Neural cell (in vitro differentiated cells): ENCODE results near the gene TNRC6A. TPM values are rescaled to one million over a fixed set of nuclear protein-coding genes. Genes with fewer than 3 reads are reported as not detected.
"Not testable (repeated sequence)": the region's sequence is repeated elsewhere in the genome, so short reads cannot be mapped to it uniquely, and the experiment has no call there.

Source experiments
- H2AFZ ChIP-seq: fragments of 200-600, 300-800 bp; sonication (generic), shearing (Covaris generic); 2 replicates; pipeline ENCODE4 v1.6.0; 2014; ENCODE audit warnings: low read depth, mild to moderate bottlenecking, antibody characterized with exemption, low read length, moderate library complexity
- H3F3A ChIP-seq: fragments of 200-600 bp; shearing (Covaris generic); 2 replicates; pipeline ENCODE4 v1.6.1; 2016; ENCODE audit warnings: mild to moderate bottlenecking, moderate library complexity, mixed read lengths, antibody characterized with exemption, low read length; ENCODE audit not compliant: insufficient read depth, poor library complexity, severe bottlenecking
- H3K27ac ChIP-seq: fragments of 200-600, 300-800 bp; sonication (generic), shearing (Covaris generic); 2 replicates; pipeline ENCODE4 v1.5.1; 2014; ENCODE audit warnings: mild to moderate bottlenecking, low read length, moderate library complexity
- H3K27me3 ChIP-seq: fragments of 300-800, 200-600 bp; sonication (generic), shearing (Covaris generic); 2 replicates; pipeline ENCODE4 v1.6.0; 2014; ENCODE audit warnings: mild to moderate bottlenecking, low read depth, low read length, moderate library complexity; ENCODE audit not compliant: insufficient read depth
- H3K36me3 ChIP-seq: fragments of 300-800, 200-600 bp; sonication (generic), shearing (Covaris generic); 2 replicates; pipeline ENCODE4 v1.5.1; 2014; ENCODE audit warnings: mild to moderate bottlenecking, antibody characterized with exemption, low read length, moderate library complexity; ENCODE audit not compliant: insufficient read depth
- H3K4me2 ChIP-seq: fragments of 300-800, 200-600 bp; sonication (generic), shearing (Covaris generic); 2 replicates; pipeline ENCODE4 v1.6.0; 2014; ENCODE audit warnings: mild to moderate bottlenecking, low read length
- H3K4me3 ChIP-seq: fragments of 300-800, 200-600 bp; sonication (generic), shearing (Covaris generic); 2 replicates; pipeline ENCODE4 v1.5.1; 2014; ENCODE audit warnings: mild to moderate bottlenecking, low read length, moderate library complexity
- H3K79me2 ChIP-seq: fragments of 200-600 bp; shearing (Covaris generic); replicated peaks from 2 replicates; pipeline ENCODE4 v1.6.0; 2014; ENCODE audit warnings: mild to moderate bottlenecking, low read length, moderate library complexity; ENCODE audit not compliant: insufficient read depth
- H3K9ac ChIP-seq: fragments of 300-800, 200-600 bp; sonication (generic), shearing (Covaris generic); 2 replicates; pipeline ENCODE4 v1.6.1; 2016; ENCODE audit warnings: mild to moderate bottlenecking, low read length, mixed read lengths
- H3K9me2 ChIP-seq: fragments of 200-600 bp; shearing (Covaris generic); 2 replicates; pipeline ENCODE4 v1.6.1; 2016; ENCODE audit warnings: mild to moderate bottlenecking, low read length, mixed read lengths; ENCODE audit not compliant: insufficient read depth
- H3K9me3 ChIP-seq: fragments of 200-600, 300-800 bp; sonication (generic), shearing (Covaris generic); 2 replicates; pipeline ENCODE4 v1.6.1; 2016; ENCODE audit warnings: mild to moderate bottlenecking, mixed run types, low read length, moderate library complexity, mixed read lengths
- H4K20me1 ChIP-seq: fragments of 200-600 bp; shearing (Covaris generic); 2 replicates; pipeline ENCODE4 v1.6.1; 2016; ENCODE audit warnings: mild to moderate bottlenecking, mixed run types; ENCODE audit not compliant: insufficient read depth
- EP300 ChIP-seq: fragments of 450-650 bp; conservative IDR thresholded peaks from 2 replicates; pipeline ENCODE4 v1.6.1; 2014; ENCODE audit warnings: antibody characterized with exemption, mild to moderate bottlenecking, moderate library complexity; ENCODE audit not compliant: poor library complexity, severe bottlenecking
- EZH2 ChIP-seq: fragments of 200-600, 300-800 bp; shearing (Covaris generic), sonication (generic); IDR thresholded peaks from 2 replicates; pipeline ENCODE4 v1.6.1; 2014; ENCODE audit warnings: antibody characterized with exemption, low read length, borderline replicate concordance, mild to moderate bottlenecking; ENCODE audit not compliant: insufficient read depth, poor library complexity, severe bottlenecking
- MXI1 ChIP-seq: fragments of 450-650 bp; conservative IDR thresholded peaks from 2 replicates; pipeline ENCODE4 v1.6.1; 2014; ENCODE audit warnings: antibody characterized with exemption, mild to moderate bottlenecking; ENCODE audit not compliant: poor library complexity, severe bottlenecking
- POLR2AphosphoS5 ChIP-seq: IDR thresholded peaks from 2 replicates; pipeline ENCODE4 v1.6.1; 2012
- RAD21 ChIP-seq: fragments of 450-650 bp; conservative IDR thresholded peaks from 2 replicates; pipeline ENCODE4 v1.6.1; 2014; ENCODE audit warnings: antibody characterized with exemption, mild to moderate bottlenecking, moderate library complexity
- SMC3 ChIP-seq: fragments of 450-650 bp; conservative IDR thresholded peaks from 2 replicates; pipeline ENCODE4 v1.6.1; 2014; ENCODE audit warnings: antibody characterized with exemption, mild to moderate bottlenecking, moderate library complexity; ENCODE audit not compliant: poor library complexity
- TAF1 ChIP-seq: IDR thresholded peaks from 2 replicates; pipeline ENCODE4 v1.6.1; 2012; ENCODE audit warnings: low read depth
- polyA plus RNA-seq: library from polyadenylated mRNA; depleted of rRNA; stranded (reverse); fragments of >200 nt; gene quantifications from 2 replicates; pipeline ENCODE4 v1.2.3, GENCODE V29; 2014
- TF ChIP-seq, protein P1 (sequence below): fragments of 450-650 bp; IDR thresholded peaks from 2 replicates; pipeline ENCODE4 v1.5.1; 2014; ENCODE audit warnings: antibody characterized with exemption, mild to moderate bottlenecking, moderate library complexity; ENCODE audit not compliant: poor library complexity, severe bottlenecking
- TF ChIP-seq, protein P2 (sequence below): IDR thresholded peaks from 2 replicates; pipeline ENCODE4 v1.6.1; 2012; ENCODE audit warnings: borderline replicate concordance

TNRC6A gene
- polyA plus RNA-seq, 1 donor from 2014 or later: 32.1 TPM

DNA sequence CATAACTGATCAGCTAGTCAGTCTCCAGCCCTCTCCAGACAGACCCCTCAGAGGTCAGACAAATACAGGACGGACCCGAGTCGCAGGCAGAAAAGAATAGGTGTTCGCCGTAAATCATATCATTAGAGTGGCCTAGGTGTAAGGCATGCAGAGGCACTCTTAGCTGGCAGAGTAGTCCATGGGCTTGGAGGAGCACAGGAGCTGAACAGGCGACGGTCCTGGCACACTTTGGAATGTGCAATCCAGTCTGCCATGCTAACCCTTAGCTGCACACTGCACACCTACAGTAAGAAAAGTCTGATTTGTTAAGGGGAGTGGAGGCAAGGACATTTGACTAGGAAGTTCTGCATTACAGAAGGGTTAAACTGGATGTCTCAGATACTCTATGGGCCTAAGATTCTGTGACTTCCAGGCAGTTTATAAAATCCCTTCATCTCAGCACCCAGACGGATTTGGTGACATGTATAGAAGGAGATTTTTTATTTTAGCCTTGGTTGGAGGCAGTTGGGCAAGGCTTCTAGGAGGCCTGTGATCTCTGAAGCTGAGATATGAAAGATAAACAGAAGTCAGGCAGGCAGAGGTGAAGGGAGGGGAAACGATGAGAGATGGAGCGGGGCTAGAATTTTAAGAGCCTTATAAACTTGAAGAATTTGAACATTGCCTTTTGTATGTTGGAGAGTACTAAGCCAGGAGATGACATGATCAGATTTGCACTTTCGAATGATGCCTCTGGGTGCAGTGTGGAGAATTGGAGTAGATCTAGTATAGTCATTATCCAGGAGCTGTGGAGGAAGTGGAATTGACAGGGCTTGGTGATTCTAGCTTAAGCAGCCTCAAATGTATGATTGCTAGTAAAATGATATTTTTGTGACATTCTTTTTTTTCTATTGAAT, 81.7 kb downstream of the TNRC6A start:
- H3K9ac ChIP-seq: no peak overlapping the region
- TF ChIP-seq, protein P1, sequence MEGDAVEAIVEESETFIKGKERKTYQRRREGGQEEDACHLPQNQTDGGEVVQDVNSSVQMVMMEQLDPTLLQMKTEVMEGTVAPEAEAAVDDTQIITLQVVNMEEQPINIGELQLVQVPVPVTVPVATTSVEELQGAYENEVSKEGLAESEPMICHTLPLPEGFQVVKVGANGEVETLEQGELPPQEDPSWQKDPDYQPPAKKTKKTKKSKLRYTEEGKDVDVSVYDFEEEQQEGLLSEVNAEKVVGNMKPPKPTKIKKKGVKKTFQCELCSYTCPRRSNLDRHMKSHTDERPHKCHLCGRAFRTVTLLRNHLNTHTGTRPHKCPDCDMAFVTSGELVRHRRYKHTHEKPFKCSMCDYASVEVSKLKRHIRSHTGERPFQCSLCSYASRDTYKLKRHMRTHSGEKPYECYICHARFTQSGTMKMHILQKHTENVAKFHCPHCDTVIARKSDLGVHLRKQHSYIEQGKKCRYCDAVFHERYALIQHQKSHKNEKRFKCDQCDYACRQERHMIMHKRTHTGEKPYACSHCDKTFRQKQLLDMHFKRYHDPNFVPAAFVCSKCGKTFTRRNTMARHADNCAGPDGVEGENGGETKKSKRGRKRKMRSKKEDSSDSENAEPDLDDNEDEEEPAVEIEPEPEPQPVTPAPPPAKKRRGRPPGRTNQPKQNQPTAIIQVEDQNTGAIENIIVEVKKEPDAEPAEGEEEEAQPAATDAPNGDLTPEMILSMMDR: no peak
- TF ChIP-seq TAF1 (no peak), POLR2AphosphoS5 (no peak), EP300 (no peak), RAD21 (no peak), MXI1 (no peak), SMC3 (no peak), EZH2 (no peak)
- TF ChIP-seq, protein P2, sequence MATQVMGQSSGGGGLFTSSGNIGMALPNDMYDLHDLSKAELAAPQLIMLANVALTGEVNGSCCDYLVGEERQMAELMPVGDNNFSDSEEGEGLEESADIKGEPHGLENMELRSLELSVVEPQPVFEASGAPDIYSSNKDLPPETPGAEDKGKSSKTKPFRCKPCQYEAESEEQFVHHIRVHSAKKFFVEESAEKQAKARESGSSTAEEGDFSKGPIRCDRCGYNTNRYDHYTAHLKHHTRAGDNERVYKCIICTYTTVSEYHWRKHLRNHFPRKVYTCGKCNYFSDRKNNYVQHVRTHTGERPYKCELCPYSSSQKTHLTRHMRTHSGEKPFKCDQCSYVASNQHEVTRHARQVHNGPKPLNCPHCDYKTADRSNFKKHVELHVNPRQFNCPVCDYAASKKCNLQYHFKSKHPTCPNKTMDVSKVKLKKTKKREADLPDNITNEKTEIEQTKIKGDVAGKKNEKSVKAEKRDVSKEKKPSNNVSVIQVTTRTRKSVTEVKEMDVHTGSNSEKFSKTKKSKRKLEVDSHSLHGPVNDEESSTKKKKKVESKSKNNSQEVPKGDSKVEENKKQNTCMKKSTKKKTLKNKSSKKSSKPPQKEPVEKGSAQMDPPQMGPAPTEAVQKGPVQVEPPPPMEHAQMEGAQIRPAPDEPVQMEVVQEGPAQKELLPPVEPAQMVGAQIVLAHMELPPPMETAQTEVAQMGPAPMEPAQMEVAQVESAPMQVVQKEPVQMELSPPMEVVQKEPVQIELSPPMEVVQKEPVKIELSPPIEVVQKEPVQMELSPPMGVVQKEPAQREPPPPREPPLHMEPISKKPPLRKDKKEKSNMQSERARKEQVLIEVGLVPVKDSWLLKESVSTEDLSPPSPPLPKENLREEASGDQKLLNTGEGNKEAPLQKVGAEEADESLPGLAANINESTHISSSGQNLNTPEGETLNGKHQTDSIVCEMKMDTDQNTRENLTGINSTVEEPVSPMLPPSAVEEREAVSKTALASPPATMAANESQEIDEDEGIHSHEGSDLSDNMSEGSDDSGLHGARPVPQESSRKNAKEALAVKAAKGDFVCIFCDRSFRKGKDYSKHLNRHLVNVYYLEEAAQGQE: no peak
- H3F3A ChIP-seq: no peaks in the 10 kb centered on the region

DNA sequence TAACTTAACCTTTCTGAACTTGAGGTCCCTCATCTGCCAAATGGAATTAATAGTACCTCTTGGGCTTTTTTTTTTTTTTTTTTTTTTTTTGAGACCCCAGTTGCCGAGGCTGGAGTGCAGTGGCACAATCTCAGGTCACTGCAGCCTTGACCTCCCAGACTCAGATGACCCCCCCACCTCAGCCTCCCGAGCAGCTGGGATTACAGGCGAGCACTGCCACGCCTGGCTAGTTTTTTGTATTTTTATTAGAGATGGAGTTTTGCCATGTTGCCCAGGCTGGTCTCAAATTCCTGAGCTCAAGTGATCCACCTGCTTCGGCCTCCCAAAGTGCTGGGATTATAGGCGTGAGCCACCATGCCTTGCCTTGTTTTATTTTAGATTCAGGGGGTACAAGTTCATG, 83.4 kb downstream of the TNRC6A start:
- H3K79me2 ChIP-seq, H3K4me2 ChIP-seq, H3K9me2 ChIP-seq, H3K4me3 ChIP-seq, H2AFZ ChIP-seq, H3K9ac ChIP-seq, H3F3A ChIP-seq, H4K20me1 ChIP-seq, H3K27me3 ChIP-seq, H3K9me3 ChIP-seq, H3K27ac ChIP-seq: not testable (repeated sequence)
- H3K36me3 ChIP-seq: peaks cover 18% of the 10 kb centered on the region

More for the DNA sequence above, 81.7 kb downstream of the TNRC6A start:
- no peaks in the 10 kb centered on the region for H3K9me2 ChIP-seq
- no peaks in the 10 kb centered on the region for H3K9me3 ChIP-seq
- H3K4me2 ChIP-seq: no peak overlapping the region
- no peak overlapping the region for H3K27ac ChIP-seq
- H3K79me2 ChIP-seq: no peaks in the 10 kb centered on the region
- no peaks in the 10 kb centered on the region for H3K27me3 ChIP-seq
- no peak overlapping the region for H3K4me3 ChIP-seq
- no peaks in the 10 kb centered on the region for H4K20me1 ChIP-seq
- no peak overlapping the region for H2AFZ ChIP-seq
- peaks cover 12% of the 10 kb centered on the region for H3K36me3 ChIP-seq
